COLO668 (cell line): ENCODE measurements around the gene C1orf216.
"Not testable (repeated sequence)": the region's sequence is repeated elsewhere in the genome, so short reads cannot be mapped to it uniquely, and the experiment has no call there.

Experiments used
- DNase-seq: peaks from one replicate; lab custom pipeline; 2025; ENCODE audit not compliant: unreplicated experiment; lab: John Stamatoyannopoulos, UW

The C1orf216 gene

DNA sequence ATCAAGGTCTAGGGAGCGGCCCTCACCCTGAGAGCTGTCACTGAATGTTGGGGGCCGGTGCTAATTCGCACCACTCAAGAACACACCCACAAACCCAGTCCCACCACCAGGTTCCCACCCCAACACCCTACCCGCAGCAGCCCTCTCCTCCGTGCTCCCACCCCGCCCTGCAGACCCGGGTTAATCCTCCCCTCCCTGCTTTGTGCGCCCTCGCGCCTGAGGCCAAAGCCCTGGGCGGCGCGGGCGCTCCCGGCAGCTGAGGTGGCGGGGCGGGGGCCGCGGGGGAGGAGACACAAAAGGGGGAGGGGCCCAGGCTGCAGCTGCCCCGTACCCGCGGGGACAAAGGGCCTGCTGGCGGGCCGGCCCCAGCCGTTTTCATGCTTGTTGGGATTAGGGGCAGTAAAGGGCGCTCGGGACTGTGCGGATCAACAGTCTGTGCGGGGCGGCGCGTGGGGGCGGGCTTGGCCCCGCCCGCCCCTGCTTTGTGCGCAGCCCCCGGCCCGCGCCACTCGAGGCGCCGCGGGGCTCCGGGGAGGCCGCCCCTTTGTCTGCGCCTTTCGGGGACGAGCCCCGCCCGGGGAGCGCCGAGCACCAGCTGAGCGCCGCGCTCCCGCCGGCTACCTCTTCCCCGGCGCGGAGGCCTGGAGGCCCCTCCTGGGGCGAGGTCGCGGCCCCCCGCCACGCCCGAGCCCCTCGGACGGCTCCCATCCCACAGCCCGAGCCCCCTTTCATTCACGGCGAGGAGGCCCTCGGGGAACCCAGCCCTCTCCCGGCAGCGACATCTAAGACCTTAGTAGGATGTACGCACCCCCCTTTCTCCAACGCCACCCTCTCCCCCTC, 10.9 kb downstream of the C1orf216 start:
- peak; percentile 92 for DNase-seq

DNA sequence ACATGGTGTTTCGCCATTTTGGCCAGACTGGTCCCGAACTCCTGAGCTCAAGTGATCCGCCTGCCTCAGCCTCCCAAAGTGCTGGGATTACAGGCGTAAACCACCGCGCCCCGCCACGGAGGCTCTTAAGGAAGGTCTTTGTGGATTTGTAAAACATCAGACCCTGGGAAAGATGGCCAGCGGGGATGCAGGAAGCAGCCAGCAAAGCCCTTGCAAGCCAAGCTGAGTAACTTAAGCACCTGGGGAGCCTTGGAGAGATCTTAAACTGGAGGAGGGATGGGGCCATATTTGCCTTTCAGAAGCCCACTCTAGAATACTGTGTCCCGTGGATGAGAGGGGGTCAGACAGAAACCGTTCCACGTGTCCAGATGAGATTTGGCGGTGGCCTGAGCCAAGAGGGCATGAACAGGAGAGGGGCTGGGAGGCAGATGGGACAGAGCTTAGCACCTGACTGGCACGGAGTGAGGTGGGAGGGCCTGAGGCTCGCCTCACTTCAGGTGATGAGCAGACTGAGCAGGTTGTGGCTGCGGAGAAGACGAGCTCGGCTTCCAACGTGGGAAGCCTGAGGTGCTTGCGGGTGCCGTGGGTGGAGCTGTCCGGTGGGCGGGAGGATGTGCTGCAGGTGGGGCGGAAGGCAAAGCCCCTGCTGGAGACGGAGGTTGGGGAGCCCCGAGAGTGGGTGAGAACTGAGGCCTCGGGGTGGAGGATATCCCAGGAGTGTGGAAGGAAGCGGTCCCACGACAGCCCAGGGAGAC, 11.7 kb downstream of the C1orf216 start:
- DNase-seq = peak; percentile 51

DNA sequence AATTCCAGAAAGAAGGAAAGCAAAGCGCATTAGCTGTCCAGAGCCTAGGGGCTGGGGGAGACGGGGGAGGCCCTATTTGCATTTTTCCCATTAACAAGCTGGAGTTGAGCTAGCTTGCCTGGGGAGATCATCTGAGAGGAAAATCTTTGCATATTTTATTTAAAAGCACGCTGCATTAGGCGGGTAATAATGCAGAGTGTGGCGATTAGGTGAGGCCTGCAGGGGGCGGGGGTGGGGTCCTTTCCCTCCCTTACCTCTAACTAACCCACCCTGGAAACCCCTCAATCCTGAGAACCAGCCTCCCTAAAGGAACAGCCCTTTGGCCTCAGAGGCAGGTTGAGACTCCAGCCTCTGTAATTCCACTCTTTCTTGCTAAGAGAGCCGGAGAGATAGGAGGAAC, 16.2 kb downstream of the C1orf216 start:
- no peak for DNase-seq

DNA sequence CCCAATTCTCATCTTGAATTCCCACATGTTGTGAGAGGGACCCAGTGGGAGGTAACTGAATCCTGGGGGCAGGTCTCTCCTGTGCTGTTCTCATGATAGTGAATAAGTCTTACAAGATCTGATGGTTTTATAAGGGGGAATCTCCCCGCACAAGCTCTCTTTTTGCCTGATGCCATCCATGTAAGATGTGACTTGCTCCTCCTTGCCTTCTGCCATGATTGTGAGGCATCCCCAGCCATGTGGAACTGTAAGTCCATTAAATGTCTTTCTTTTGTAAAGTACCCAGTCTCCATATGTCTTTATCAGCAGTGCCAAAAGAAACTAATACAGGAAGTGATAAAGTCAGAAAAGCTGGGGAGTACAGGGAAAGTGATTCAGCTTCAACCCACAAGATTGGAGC, 19.5 kb downstream of the C1orf216 start:
- DNase-seq = not testable (repeated sequence)

DNA sequence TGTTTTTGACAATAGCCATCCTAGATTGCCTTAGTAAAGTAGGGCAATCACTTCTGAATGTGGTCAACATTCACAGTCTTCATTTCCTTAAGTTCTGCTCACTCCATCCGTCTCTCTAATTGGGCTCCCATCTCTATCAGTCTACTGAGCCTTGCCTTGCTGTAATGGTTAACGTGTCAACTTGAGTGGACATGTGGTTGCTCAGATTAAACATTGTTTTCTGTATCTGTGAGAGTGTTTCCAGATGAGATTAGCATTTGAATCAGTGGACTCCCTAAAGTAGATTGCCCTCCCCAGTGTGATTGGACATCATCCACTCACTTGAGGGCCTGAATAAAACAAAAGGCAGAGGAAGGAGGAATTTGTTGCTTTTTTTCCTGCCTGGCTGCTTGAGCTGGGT, 26.4 kb downstream of the C1orf216 start:
- DNase-seq = no peak

DNA sequence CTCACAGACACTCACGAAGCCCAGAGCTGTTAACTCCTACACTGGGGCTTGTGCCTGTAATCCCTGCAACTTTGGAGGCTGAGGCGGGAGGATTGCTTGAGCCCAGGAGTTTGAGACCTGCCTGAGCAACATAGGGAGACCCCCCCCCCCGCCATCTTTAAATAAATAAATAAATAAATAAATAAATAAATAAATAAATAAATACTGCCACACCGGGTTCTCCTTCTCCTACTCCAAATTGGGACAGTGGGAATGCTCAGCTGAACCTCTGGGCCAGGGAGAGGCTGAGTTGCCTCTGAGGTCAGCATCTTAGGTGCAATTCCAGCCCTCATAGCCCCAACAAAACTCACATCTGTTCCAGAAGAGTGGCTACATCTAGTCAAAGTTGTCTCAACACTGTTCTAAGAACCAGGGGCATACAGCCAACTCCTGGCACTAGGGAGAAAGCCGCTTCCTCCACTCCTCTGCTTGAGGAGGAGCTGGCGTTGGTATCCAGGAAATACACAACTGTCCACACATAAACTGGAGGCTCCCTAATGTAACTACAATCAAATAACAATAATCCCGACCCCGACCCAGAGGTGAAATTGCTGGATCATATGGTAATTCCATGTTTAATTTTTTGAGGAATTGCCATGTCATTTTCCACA, 27.0 kb downstream of the C1orf216 start:
- DNase-seq = no peak

DNA sequence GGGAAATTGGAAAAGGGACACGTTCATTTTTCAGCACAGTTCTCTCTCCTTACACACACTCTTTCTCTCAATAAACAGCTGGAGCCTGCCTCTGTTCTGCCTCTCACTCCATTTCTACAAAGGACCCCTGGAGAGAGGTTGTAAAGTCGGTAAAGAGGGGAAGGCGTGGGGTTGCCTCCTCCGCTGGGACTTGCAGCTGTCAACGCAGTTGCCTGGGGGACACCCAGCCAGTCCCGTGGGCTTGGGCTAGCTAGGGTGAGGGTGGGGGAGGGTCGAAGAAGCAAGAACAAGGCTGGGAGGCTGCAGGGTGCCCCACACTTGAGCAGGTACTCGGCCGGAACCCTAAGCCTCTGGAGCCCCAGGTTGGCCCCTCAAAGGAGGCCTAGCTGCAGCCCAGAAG, 27.6 kb downstream of the C1orf216 start:
- DNase-seq = no peak

DNA sequence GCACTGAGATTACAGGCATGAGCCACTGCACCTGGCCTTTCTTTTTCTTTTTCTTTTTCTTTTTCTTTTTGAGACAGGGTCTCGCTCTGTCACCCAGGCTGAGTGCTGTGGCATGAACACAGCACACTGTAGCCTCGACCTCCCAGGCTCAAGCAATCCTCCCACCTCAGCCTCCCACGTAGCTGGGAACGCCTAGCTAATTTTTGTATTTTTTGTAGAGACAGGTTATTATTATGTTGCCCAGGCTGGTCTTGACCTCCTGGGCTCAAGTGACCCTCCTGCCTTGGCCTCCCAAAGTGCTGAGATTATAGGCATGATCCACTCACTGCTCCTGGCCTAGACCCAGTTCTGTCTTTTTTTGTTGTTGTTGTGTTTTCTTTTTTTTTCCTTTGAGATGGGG, 28.6 kb downstream of the C1orf216 start:
- not testable (repeated sequence) for DNase-seq

DNA sequence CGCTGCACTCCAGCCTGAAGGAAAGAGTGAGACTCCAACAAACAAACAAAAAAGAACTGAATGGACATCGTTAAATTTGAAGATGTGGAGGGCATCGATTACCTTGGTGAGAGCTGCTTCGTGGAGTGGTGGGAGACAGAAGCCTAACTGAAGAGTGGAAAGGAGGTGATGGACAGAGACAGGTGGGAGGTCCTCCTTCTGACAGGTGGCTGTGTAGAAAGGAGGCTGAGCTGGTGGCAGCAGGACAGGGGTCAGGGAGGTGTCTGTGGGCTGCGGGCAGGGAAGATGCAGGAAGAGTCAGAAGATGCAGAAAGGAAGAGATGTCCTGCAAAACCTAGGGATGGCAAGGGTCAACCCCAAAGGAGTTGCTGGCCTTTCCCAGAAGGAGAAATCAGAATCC, 30.5 kb downstream of the C1orf216 start:
- no peak for DNase-seq

DNA sequence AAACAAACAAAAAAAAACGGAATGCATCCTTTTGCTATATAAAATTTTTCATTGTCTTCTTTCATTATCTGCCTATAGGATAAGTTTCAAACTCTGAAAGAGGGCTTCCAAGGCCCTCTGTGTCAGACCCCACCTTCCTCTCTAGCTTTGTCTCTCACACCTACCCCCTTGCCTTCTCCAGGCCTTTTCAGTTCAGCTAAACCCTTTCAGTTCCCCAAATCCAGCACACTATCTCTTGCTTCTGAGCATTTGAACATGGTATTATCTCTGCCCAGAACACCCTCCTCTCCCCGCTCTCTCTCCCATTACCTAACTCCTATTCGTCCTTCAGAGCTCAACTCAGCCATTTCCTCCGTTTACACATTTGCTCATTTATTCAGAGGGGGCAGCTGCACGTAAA, 35.7 kb downstream of the C1orf216 start:
- no peak for DNase-seq

DNA sequence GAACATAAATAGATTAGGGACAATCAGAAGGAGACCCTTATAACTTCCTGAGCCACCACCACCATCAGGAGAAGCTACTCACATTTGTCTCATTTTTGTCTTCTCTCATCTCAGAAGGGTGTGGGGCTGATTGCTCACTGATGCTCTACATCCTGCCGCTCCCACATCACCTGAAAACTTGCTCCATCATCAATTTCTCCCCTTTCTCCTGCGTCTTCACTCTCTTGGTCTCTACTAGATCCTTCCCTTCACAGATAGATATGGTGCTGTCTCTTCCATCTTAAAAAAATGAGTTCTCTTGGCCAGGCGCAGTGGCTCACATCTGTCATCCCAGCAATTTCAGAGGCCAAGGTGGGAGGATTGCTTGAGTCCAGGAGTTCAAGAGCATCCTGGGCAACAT, 38.4 kb downstream of the C1orf216 start:
- no peak for DNase-seq

DNA sequence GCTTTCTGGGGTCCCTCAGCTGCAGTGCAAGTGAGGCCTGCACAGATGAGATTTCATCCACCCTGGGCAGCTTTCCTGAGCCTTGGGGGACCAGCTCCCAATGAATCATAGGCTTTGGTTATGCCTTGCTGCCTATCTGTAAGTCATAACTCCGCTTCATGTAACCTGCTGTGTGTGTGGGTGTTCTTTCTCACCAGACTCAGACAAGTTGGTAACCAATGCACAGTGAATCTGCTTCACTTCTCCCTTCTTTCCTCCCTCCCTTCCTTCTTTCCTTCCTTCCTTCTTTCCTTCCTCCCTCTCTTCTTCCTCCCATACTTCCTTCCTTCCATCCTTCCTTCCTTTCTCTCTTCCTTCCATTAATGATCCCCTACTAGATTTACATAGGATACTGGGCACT, 42.9 kb downstream of the C1orf216 start:
- no peak for DNase-seq

DNA sequence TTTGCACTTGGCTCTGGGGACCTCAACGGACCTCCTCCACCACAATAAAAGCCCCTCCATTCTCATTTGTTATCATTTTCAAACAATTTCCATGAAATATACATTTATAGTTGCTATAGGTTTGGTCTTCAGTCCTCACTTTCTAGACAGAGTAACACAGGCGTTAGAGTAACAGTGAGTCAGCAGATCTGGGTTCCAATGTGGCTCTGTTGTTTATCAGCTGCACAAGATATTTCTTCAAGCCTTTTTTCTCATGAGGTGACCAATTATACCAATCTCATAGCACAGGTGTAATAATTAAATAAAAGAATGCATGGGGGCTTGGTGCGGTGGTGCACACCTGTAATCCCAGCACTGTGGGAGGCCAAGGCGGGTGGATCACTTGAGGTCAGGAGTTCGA, 44.6 kb downstream of the C1orf216 start:
- no peak for DNase-seq

DNA sequence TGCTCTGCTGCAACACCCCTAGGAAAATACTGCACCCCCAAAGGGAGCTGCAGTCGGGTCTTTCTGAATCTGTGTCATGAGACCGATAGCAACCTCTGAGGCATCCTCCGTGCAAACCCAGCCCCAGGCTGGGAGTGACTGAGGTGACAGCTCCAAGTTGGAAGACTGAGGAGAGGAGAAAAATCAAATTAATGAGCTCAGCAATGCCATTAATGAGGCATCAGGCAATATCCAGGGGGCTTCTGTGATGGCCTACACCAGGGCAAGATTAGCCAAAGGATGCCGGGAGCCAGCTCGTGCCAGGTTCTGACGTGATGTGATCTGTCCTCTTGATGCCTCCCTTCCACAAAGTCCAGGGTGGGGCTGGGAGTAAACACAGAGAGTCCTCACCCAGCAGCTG, 46.6 kb downstream of the C1orf216 start:
- DNase-seq = no peak

DNA sequence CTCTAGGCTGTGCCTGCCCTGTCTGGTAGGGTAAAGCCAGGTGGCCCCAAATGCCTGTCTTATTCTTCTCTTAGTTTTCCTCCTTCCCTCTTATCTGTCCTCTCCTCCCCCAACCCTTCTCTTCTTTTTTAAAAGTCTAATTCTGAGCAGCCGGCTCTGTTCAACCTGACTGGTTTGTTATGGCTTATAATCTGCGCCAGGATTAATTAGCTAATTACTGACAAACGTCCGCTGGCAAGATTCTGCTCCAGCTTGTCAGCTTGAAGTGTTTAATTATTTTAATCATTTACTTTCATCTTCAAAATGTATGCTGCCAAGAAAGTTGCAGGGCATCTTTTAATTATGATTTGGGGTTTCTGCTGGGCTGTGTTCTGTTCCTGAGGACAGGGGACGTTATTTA, 50.2 kb downstream of the C1orf216 start:
- no peak for DNase-seq

DNA sequence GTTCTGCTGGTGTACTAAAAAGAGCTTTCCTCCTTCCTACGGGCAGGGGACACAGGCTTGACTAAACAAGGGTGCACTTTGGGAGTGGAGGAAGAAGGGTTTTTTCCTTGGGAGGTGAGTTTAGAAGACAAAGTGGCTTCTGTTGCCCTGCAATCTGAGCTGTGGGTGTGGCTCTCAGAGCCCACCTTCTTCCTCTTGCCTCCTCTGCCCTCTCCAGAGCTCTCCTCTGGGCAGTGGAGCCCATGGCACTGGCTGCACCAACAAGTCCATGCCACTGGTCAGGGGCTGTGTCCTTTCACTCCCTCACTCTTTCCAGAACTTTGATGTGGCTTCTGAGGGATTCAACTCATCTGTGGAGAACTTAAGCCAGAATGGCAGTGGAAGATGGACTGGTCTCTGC, 51.8 kb downstream of the C1orf216 start:
- DNase-seq = no peak

DNA sequence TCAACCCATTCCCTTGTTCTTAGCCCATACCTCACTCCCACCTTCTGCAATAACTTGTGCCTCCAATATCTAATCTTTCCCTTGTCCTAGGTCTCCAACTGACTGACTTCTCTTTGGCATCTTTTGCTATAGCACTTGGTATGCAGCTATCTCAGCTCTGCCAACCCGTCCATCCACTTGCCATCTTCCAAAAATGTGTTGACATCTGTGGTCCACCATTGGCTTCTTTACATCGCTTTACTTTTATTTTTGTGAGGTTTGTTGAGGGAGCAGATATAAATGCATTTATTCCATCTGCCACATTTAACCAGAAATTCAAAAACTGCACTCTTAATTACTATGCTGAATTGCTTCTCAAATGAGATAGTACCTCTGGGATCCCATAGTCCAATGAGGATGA, 52.5 kb downstream of the C1orf216 start:
- no peak for DNase-seq
